Measurements from ENCODE around the gene TSHZ1.

The TSHZ1 gene

DNA sequence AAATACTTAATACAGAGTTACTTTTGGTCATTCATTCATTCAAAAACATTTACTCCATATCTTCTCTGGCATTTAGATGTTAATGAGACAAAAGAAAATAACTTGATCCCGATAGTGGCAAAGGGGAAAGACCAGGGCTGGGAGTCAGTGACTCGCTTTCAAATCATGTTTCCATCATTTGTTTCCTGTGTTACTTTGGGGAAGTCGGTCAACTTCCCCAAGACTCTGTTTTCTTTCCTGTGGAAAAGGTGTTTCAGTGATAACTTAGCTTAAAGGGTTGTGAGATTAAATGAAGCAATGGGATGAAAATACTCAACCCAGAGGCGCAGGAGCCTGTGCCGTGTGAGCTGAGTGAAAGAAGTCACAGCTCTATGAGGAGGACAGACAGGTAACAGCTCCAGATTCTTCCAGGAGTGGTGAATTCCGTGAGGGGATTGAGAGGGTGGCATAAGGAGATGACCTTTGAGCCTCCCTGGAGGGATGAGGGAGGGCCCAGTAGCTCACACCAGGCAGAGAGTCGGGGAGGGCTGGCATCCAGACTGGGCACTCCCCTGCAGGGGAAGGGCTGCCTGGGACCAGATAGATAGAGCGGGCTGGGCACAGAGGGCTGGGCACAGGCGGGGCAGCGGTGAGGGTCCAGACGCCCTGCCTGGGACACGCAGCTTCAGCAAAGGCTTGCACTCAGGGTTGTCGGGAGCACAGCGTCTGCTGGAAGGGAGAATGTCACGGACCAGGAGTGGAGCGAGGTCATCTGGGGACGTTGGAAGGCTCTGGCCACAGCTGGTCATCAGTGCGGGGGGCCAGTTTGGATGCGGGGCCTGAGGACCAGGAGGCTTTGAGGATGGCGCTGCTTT, 70.1 kb downstream of the TSHZ1 start:
- no peaks in the 10 kb centered on the region for H3K9me3 ChIP-seq (ENCODE audit: severe bottlenecking)
- no peak overlapping the region for H3K4me3 ChIP-seq (ENCODE audit: low read depth, low read length)
- no peaks in the 10 kb centered on the region for H3K27me3 ChIP-seq (ENCODE audit: insufficient read depth, low read depth, severe bottlenecking)
- DNase-seq: no peak
- H3K27ac ChIP-seq: no peak overlapping the region
- TF ChIP-seq CTCF (IDR thresholded peaks at IDR 0.05; ENCODE audit: low read depth, low read length): no peak
- no peaks in the 10 kb centered on the region for H3K36me3 ChIP-seq

DNA sequence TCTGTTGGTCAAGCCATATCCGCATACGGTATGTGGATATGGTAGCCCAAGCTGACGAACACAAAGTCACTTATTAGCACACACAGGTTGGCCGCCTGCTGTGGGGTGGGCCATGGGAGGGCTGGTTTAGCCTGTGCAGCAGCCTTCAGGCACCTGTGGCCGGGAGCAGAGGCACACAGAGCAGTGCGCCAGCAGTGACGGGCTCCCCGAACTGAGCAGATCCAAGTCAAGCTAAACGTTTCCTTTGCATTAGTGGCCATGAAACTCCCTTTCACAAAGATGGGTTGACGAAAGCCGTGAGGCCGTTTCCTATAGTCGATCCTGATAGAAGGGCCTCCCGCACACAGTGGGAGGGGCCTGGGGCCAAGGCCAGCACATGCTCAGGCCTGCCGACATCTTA, 72.1 kb downstream of the TSHZ1 start:
- no peaks in the 10 kb centered on the region for H3K9me3 ChIP-seq (ENCODE audit: severe bottlenecking)
- DNase-seq: no peak
- H3K27ac ChIP-seq: no peak overlapping the region
- peaks cover 8% of the 10 kb centered on the region for H3K36me3 ChIP-seq
- no peak overlapping the region for H3K4me3 ChIP-seq (ENCODE audit: low read depth, low read length)
- no peaks in the 10 kb centered on the region for H3K27me3 ChIP-seq (ENCODE audit: insufficient read depth, low read depth, severe bottlenecking)
- TF ChIP-seq CTCF (IDR thresholded peaks at IDR 0.05; ENCODE audit: low read depth, low read length): no peak

DNA sequence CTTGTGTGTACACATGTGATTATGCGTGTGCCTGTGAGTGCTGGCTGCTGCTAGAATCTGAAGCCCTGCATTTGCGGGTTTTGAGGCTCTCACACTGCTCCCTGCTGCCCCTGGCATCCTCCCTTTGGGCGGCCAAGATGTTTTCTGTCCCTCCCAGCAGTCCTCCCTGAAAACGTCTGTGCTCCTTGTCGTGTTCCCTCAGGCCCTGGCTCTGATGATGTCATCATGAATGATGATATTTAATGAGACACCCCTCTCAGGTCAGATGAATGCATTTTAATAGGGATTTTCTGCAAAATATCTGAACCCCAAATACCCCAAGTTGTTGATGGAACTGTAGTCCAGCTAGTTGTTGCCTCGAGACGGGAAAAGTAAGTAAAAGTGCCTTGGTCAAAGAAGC, 73.1 kb downstream of the TSHZ1 start:
- no peaks in the 10 kb centered on the region for H3K9me3 ChIP-seq (ENCODE audit: severe bottlenecking)
- H3K36me3 ChIP-seq: peaks cover 8% of the 10 kb centered on the region
- no peak for DNase-seq
- no peak overlapping the region for H3K4me3 ChIP-seq (ENCODE audit: low read depth, low read length)
- no peak overlapping the region for H3K27ac ChIP-seq
- no peaks in the 10 kb centered on the region for H3K27me3 ChIP-seq (ENCODE audit: insufficient read depth, low read depth, severe bottlenecking)
- TF ChIP-seq CTCF (IDR thresholded peaks at IDR 0.05; ENCODE audit: low read depth, low read length): no peak

GRCh38 chr18:75284566-75284965, 74.0 kb downstream of the TSHZ1 start:
- H3K9me3 ChIP-seq (ENCODE audit: severe bottlenecking): no peaks in the 10 kb centered on the region
- TF ChIP-seq CTCF (IDR thresholded peaks at IDR 0.05; ENCODE audit: low read depth, low read length): no peak
- DNase-seq: no peak
- no peak overlapping the region for H3K4me3 ChIP-seq (ENCODE audit: low read depth, low read length)
- no peak overlapping the region for H3K27ac ChIP-seq
- H3K36me3 ChIP-seq: peaks cover 8% of the 10 kb centered on the region
- H3K27me3 ChIP-seq (ENCODE audit: insufficient read depth, low read depth, severe bottlenecking): no peaks in the 10 kb centered on the region

- Histone ChIP-seq H3K4me3 (ENCODE audit: low read depth, low read length) (no peak overlapping the region), H3K9me3 (ENCODE audit: severe bottlenecking) (no peaks in the 10 kb centered on the region), H3K27ac (no peak overlapping the region), H3K27me3 (ENCODE audit: insufficient read depth, low read depth, severe bottlenecking) (no peaks in the 10 kb centered on the region), H3K36me3 (peaks cover 8% of the 10 kb centered on the region)
- no peak for DNase-seq
- TF ChIP-seq CTCF (IDR thresholded peaks at IDR 0.05; ENCODE audit: low read depth, low read length): no peak
Observed at GRCh38 chr18:75285876-75286275, 75.3 kb downstream of the TSHZ1 start.

GRCh38 chr18:75287006-75287405, 76.4 kb downstream of the TSHZ1 start:
- Histone ChIP-seq H3K4me3 (ENCODE audit: low read depth, low read length) (no peak overlapping the region), H3K27ac (no peak overlapping the region), H3K36me3 (peaks cover 8% of the 10 kb centered on the region), H3K27me3 (ENCODE audit: insufficient read depth, low read depth, severe bottlenecking) (no peaks in the 10 kb centered on the region), H3K9me3 (ENCODE audit: severe bottlenecking) (no peaks in the 10 kb centered on the region)
- TF ChIP-seq CTCF (IDR thresholded peaks at IDR 0.05; ENCODE audit: low read depth, low read length): no peak
- no peak for DNase-seq

Data from WERI-Rb-1 (cell line).